ENCODE results near the gene SCARB2. TPM values are rescaled to one million over a fixed set of nuclear protein-coding genes. Genes with fewer than 3 reads are reported as not detected.

Gene SCARB2
- total and polyA plus RNA-seq, 2 of the 4 experiments (the other 2 are of a cell fraction) = 69.2 to 102 TPM

DNA sequence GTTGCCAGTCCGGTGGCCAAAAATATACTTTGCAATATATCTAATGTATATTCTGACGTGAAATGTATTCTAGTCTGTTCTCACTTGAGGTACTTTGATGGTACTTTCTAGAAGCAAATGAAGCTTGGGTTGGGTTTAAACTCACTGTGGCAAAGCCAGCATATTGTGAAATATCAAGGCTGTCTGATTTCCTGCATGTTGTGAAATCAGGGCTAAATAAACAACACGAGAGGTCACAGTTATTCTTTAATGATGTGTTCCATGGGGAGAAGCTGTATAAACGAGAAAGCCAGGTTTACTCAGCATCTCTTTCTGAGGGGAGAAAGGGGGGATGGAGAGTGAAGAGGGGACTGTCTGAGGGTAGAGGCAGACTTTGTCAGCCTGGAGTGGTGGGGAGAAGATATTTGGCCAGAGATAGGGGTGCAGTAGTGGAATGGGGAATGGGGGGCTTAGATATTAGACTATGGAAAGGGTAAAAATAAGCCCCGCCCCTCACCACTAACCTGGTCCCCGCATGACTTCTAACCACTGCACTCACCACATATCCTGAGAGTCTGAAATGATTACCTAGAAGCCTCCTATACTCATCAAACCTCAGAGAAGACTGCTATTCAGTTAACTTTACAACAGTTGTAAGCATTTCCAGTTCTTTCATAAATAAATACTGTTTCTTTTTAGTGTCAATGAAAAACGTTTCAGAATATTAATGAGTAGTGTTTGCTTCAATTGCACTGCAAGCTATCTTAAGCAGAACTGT, 5.9 kb upstream of the SCARB2 start:
- Histone ChIP-seq H2BK20ac (ENCODE audit: low read depth, low read length) (peak overlapping the region; percentile 78; the same call in 1 of the 2 replicates), H4K91ac (ENCODE audit: insufficient read depth, low read depth, low read length) (0 out of 2 replicates have a peak overlapping the region, but pooled peaks have one; percentile 25), H3K79me1 (ENCODE audit: low read depth in 1 of 2, low read length in 2 of 2) (peaks cover 0 to 2% of the 10 kb centered on the region in 2 experiments; a peak in 1 of 4 replicates), H4K8ac (ENCODE audit: low read depth in 2 of 2, low read length in 2 of 2) (0 out of 4 replicates have a peak overlapping the region, but pooled peaks of 1 of the 2 experiments have one; percentile 35), H3K18ac (ENCODE audit: low read depth, low read length) (peak overlapping the region; percentile 67; the same call in 1 of the 2 replicates), H2BK15ac (ENCODE audit: low read depth, low read length) (0 out of 3 replicates have a peak overlapping the region, but pooled peaks have one; percentile 5), H2BK5ac (ENCODE audit: low read depth, low read length, poor library complexity, severe bottlenecking) (no peak overlapping the region), H4K20me1 (ENCODE audit: insufficient read depth, low read length) (no peaks in the 10 kb centered on the region), H3K4me1 (ENCODE audit: control insufficient read depth, insufficient read depth, low read length) (peaks cover 5% of the 10 kb centered on the region; the same call in 1 of the 2 replicates), H3K4me2 (ENCODE audit: low read depth, low read length) (peak overlapping the region; percentile 37; the same call in 1 of the 2 replicates), H3K9me3 (ENCODE audit: control insufficient read depth, insufficient read depth, low read length) (no peaks in the 10 kb centered on the region), H2AFZ (replicated peaks; ENCODE audit: low read length, poor library complexity) (no peak overlapping the region), H3K4me3 (ENCODE audit: insufficient read depth, low read depth, low read length) (no peak overlapping the region), H3K27ac (ENCODE audit: insufficient read depth, low read length) (peak overlapping the region; percentile 60), H3K27me3 (ENCODE audit: control insufficient read depth, insufficient read depth, low read length) (no peaks in the 10 kb centered on the region; the same call in 1 of the 2 replicates), H3K4ac (ENCODE audit: low read depth, low read length) (peak overlapping the region; percentile 30; the same call in 1 of the 2 replicates), H3K56ac (ENCODE audit: extremely low read depth, insufficient read depth, low read length) (no peak overlapping the region), H2BK120ac (ENCODE audit: low read depth, low read length) (peak overlapping the region; percentile 23; the same call in 1 of the 2 replicates), H3K14ac (replicated peaks; ENCODE audit: low read depth, low read length) (no peak overlapping the region), H2AK9ac (replicated peaks; ENCODE audit: low read depth, low read length, poor library complexity) (no peak overlapping the region), H2AK5ac (ENCODE audit: low read depth, low read length) (peak overlapping the region; percentile 9; the same call in 1 of the 2 replicates), H3K9ac (ENCODE audit: low read depth, low read length) (no peak overlapping the region), H3K36me3 (ENCODE audit: control insufficient read depth, insufficient read depth, low read length) (no peaks in the 10 kb centered on the region), H3K23ac (ENCODE audit: low read depth, low read length) (no peak overlapping the region), H4K5ac (ENCODE audit: low read depth, low read length) (no peak overlapping the region), H3K9me1 (ENCODE audit: insufficient read depth, low read length) (peaks cover 3% of the 10 kb centered on the region)
- peak; percentile 62 for DNase-seq
- intact Hi-C loops (cut with micrococcal nuclease) (no loop called here), in situ Hi-C loops (cut with MboI; ENCODE audit: low sequenced_read_pairs) (no loop called here), dilution Hi-C loops (cut with HindIII; ENCODE audit: low sequenced_read_pairs, unreplicated experiment) (no loop called here)
- ChIA-PET CTCF (interaction anchor here (0.9 kb wide), 1 partner anchor 14 kb away, joined by 3 read pairs; no protein-coding TSS in a partner anchor), POLR2A (ENCODE audit: unreplicated experiment) (no interaction called here)
- no peak for TF ChIP-seq POLR2A (IDR thresholded peaks at IDR 0.05; ENCODE audit: low read depth, low read length)
- TF ChIP-seq, protein P1, sequence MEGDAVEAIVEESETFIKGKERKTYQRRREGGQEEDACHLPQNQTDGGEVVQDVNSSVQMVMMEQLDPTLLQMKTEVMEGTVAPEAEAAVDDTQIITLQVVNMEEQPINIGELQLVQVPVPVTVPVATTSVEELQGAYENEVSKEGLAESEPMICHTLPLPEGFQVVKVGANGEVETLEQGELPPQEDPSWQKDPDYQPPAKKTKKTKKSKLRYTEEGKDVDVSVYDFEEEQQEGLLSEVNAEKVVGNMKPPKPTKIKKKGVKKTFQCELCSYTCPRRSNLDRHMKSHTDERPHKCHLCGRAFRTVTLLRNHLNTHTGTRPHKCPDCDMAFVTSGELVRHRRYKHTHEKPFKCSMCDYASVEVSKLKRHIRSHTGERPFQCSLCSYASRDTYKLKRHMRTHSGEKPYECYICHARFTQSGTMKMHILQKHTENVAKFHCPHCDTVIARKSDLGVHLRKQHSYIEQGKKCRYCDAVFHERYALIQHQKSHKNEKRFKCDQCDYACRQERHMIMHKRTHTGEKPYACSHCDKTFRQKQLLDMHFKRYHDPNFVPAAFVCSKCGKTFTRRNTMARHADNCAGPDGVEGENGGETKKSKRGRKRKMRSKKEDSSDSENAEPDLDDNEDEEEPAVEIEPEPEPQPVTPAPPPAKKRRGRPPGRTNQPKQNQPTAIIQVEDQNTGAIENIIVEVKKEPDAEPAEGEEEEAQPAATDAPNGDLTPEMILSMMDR (conservative IDR thresholded peaks at IDR 0.05; ENCODE audit: low read depth, low read length) = no peak
- TF ChIP-seq RAD21 (IDR thresholded peaks at IDR 0.05; ENCODE audit: low read length) = no peak
- no peak for TF ChIP-seq MAZ (IDR thresholded peaks at IDR 0.05; ENCODE audit: borderline replicate concordance, low read depth, low read length)
- no peak for TF ChIP-seq MAFK (IDR thresholded peaks at IDR 0.05; ENCODE audit: low read depth, low read length)
- no peak for TF ChIP-seq FOS (IDR thresholded peaks at IDR 0.05; ENCODE audit: low read depth, low read length)
- no peak for TF ChIP-seq NFE2L2 (IDR thresholded peaks at IDR 0.05; ENCODE audit: low read depth, low read length)
- peak; percentile 70 for TF ChIP-seq BHLHE40 (IDR thresholded peaks at IDR 0.05; ENCODE audit: low read depth, low read length)
- peak; percentile 98 for TF ChIP-seq CEBPB (IDR thresholded peaks at IDR 0.05; ENCODE audit: low read depth, low read length)
- TF ChIP-seq MXI1 (IDR thresholded peaks at IDR 0.05; ENCODE audit: borderline replicate concordance, low read depth, low read length) = no peak
- TF ChIP-seq USF2 (IDR thresholded peaks at IDR 0.05; ENCODE audit: low read depth, low read length) = no peak
- no peak for TF ChIP-seq RCOR1 (IDR thresholded peaks at IDR 0.05; ENCODE audit: insufficient replicate concordance, low read length)
- TF ChIP-seq CHD1 (IDR thresholded peaks at IDR 0.05; ENCODE audit: low read depth, low read length) = no peak
- no TSS peak for BruUV-seq (replicated peaks)
- 0% methylated on average over 1 of the region's 7 CpGs; no CpG with 5 or more reads in 1 of the 2 experiments for WGBS, 2 experiments (ENCODE audit: extremely low coverage in 2 of 2, insufficient read length in 1 of 2)
- peak; percentile 79 for ATAC-seq (ENCODE audit: low read depth)
